ENCODE results near the gene CACUL1. TPM values are rescaled to one million over a fixed set of nuclear protein-coding genes. Genes with fewer than 3 reads are reported as not detected.
"Not testable (repeated sequence)": the region's sequence is repeated elsewhere in the genome, so short reads cannot be mapped to it uniquely, and the experiment has no call there.

CACUL1 gene
- total RNA-seq, 1 donor from 2014 or later, result 52.4 TPM

GRCh38 chr10:118746246-118746645 is 8.5 kb downstream of the CACUL1 start:
- no peak overlapping the region for H3K27ac ChIP-seq (ENCODE audit: low read depth, low read length)
- no peaks in the 10 kb centered on the region for H3K9me3 ChIP-seq (ENCODE audit: insufficient read depth, low read depth, low read length)
- H3K4me3 ChIP-seq (ENCODE audit: insufficient read depth, low read depth, low read length), result no peak overlapping the region
- H3K36me3 ChIP-seq (ENCODE audit: insufficient read depth, low read length), result no peaks in the 10 kb centered on the region
- no peaks in the 10 kb centered on the region for H3K27me3 ChIP-seq (ENCODE audit: insufficient read depth, low read length)
- peaks cover 29% of the 10 kb centered on the region for H3K4me1 Mint-ChIP-seq (ENCODE audit: low read depth, unreplicated experiment)
- peaks cover 97% of the 10 kb centered on the region for H3K79me2 ChIP-seq (ENCODE audit: insufficient read depth, low read length)
- peaks cover 2% of the 10 kb centered on the region for H3K9me3 Mint-ChIP-seq (ENCODE audit: unreplicated experiment)
- peak overlapping the region; percentile 15 for H3K4me2 ChIP-seq (ENCODE audit: low read length)
- peaks cover 91% of the 10 kb centered on the region for H4K20me1 ChIP-seq (ENCODE audit: insufficient read depth, low read length)
- no peak overlapping the region for H3K9ac ChIP-seq (ENCODE audit: low read length)
- FAIRE-seq, result no peak
- H3K4me1 ChIP-seq (ENCODE audit: insufficient read depth, low read length), result peaks cover 14% of the 10 kb centered on the region
- H2AFZ ChIP-seq (ENCODE audit: low read depth, low read length), result no peak overlapping the region
- no peaks in the 10 kb centered on the region for H3K27me3 Mint-ChIP-seq (ENCODE audit: low read depth, unreplicated experiment)
- H3K36me3 Mint-ChIP-seq (ENCODE audit: low read depth, unreplicated experiment), result peaks cover 7% of the 10 kb centered on the region
- TF ChIP-seq CTCF (IDR thresholded peaks at IDR 0.05; ENCODE audit: insufficient read depth, low read depth, low read length), result no peak
- TF ChIP-seq EZH2 (IDR thresholded peaks at IDR 0.05; ENCODE audit: insufficient read depth, low read length), result no peak
- H3K4me3 Mint-ChIP-seq (ENCODE audit: unreplicated experiment), result no peak overlapping the region
- no peak overlapping the region for H3K27ac Mint-ChIP-seq (ENCODE audit: unreplicated experiment)
- peak; percentile 27 for DNase-seq (ENCODE audit: low read depth)

GRCh38 chr10:118745056-118745455 is 9.7 kb downstream of the CACUL1 start:
- no peak overlapping the region for H3K4me3 Mint-ChIP-seq (ENCODE audit: unreplicated experiment)
- no peaks in the 10 kb centered on the region for H3K27me3 Mint-ChIP-seq (ENCODE audit: low read depth, unreplicated experiment)
- no peak for DNase-seq (ENCODE audit: low read depth)
- H3K9ac ChIP-seq (ENCODE audit: low read length), result no peak overlapping the region
- H3K36me3 ChIP-seq (ENCODE audit: insufficient read depth, low read length), result no peaks in the 10 kb centered on the region
- H3K9me3 Mint-ChIP-seq (ENCODE audit: unreplicated experiment), result peaks cover 2% of the 10 kb centered on the region
- peak overlapping the region; percentile 42 for H3K4me2 ChIP-seq (ENCODE audit: low read length)
- peaks cover 7% of the 10 kb centered on the region for H3K36me3 Mint-ChIP-seq (ENCODE audit: low read depth, unreplicated experiment)
- no peaks in the 10 kb centered on the region for H3K9me3 ChIP-seq (ENCODE audit: insufficient read depth, low read depth, low read length)
- H4K20me1 ChIP-seq (ENCODE audit: insufficient read depth, low read length), result peaks cover 89% of the 10 kb centered on the region
- H3K79me2 ChIP-seq (ENCODE audit: insufficient read depth, low read length), result peaks cover 96% of the 10 kb centered on the region
- H3K27ac ChIP-seq (ENCODE audit: low read depth, low read length), result no peak overlapping the region
- H3K4me1 Mint-ChIP-seq (ENCODE audit: low read depth, unreplicated experiment), result peaks cover 26% of the 10 kb centered on the region
- peaks cover 14% of the 10 kb centered on the region for H3K4me1 ChIP-seq (ENCODE audit: insufficient read depth, low read length)
- H3K27ac Mint-ChIP-seq (ENCODE audit: unreplicated experiment), result no peak overlapping the region
- TF ChIP-seq CTCF (IDR thresholded peaks at IDR 0.05; ENCODE audit: insufficient read depth, low read depth, low read length) (no peak), EZH2 (IDR thresholded peaks at IDR 0.05; ENCODE audit: insufficient read depth, low read length) (no peak)
- FAIRE-seq, result no peak
- H3K4me3 ChIP-seq (ENCODE audit: insufficient read depth, low read depth, low read length), result no peak overlapping the region
- H3K27me3 ChIP-seq (ENCODE audit: insufficient read depth, low read length), result no peaks in the 10 kb centered on the region
- no peak overlapping the region for H2AFZ ChIP-seq (ENCODE audit: low read depth, low read length)

- not testable (repeated sequence) for H3K4me2 ChIP-seq (ENCODE audit: low read length); H3K27ac Mint-ChIP-seq (ENCODE audit: unreplicated experiment); H3K9me3 Mint-ChIP-seq (ENCODE audit: unreplicated experiment); H3K9me3 ChIP-seq (ENCODE audit: insufficient read depth, low read depth, low read length); H3K27me3 Mint-ChIP-seq (ENCODE audit: low read depth, unreplicated experiment); H3K36me3 Mint-ChIP-seq (ENCODE audit: low read depth, unreplicated experiment); H3K4me3 Mint-ChIP-seq (ENCODE audit: unreplicated experiment); H3K4me3 ChIP-seq (ENCODE audit: insufficient read depth, low read depth, low read length); H2AFZ ChIP-seq (ENCODE audit: low read depth, low read length); H3K36me3 ChIP-seq (ENCODE audit: insufficient read depth, low read length); FAIRE-seq; H3K9ac ChIP-seq (ENCODE audit: low read length); H3K27ac ChIP-seq (ENCODE audit: low read depth, low read length); H3K27me3 ChIP-seq (ENCODE audit: insufficient read depth, low read length)
- H3K4me1 ChIP-seq (ENCODE audit: insufficient read depth, low read length), result peaks cover 14% of the 10 kb centered on the region
- peaks cover 91% of the 10 kb centered on the region for H4K20me1 ChIP-seq (ENCODE audit: insufficient read depth, low read length)
- H3K79me2 ChIP-seq (ENCODE audit: insufficient read depth, low read length), result peaks cover 96% of the 10 kb centered on the region
- H3K4me1 Mint-ChIP-seq (ENCODE audit: low read depth, unreplicated experiment), result peaks cover 26% of the 10 kb centered on the region
- peak; percentile 31 for DNase-seq (ENCODE audit: low read depth)
Measured at GRCh38 chr10:118744346-118744918, 10.3 kb downstream of the CACUL1 start.

Data from astrocyte (in vitro differentiated cells and primary cell).